Measurements from ENCODE around the gene GLP1R.

GLP1R gene

GRCh38 chr6:39107641-39108040, 59.1 kb downstream of the GLP1R start:
- no peaks in the 10 kb centered on the region for H3K4me1 ChIP-seq (ENCODE audit: insufficient read depth, low read length)
- H3K27ac ChIP-seq (ENCODE audit: low read length), result no peak overlapping the region
- H3K36me3 ChIP-seq (ENCODE audit: insufficient read depth, low read length), result peaks cover 38% of the 10 kb centered on the region
- H2AFZ ChIP-seq (ENCODE audit: low read depth, low read length), result no peak overlapping the region
- ATAC-seq (ENCODE audit: insufficient read depth, low read depth), result no peak
- no peak overlapping the region for H3K4me3 ChIP-seq (ENCODE audit: low read depth in 1 of 2, low read length in 2 of 2)
- H3K27me3 ChIP-seq (ENCODE audit: insufficient read depth, low read length, poor library complexity), result no peaks in the 10 kb centered on the region
- TF ChIP-seq EZH2 (IDR thresholded peaks at IDR 0.05; ENCODE audit: borderline replicate concordance, low read depth, low read length, severe bottlenecking) (no peak), CTCF (IDR thresholded peaks at IDR 0.05; ENCODE audit: borderline replicate concordance, extremely low read depth, low read length, poor library complexity, severe bottlenecking) (no peak)
- H3K9ac ChIP-seq (ENCODE audit: low read depth, low read length), result no peak overlapping the region
- no peaks in the 10 kb centered on the region; the same call in 1 of the 2 replicates for H4K20me1 ChIP-seq (ENCODE audit: insufficient read depth, low read length)
- no peak overlapping the region for H3K4me2 ChIP-seq (ENCODE audit: insufficient read depth, low read length)
- H3K9me3 ChIP-seq (ENCODE audit: insufficient read depth, low read length, severe bottlenecking), result no peaks in the 10 kb centered on the region
- DNase-seq, result no peak
- 0 out of 2 replicates have a peak, but pooled peaks cover 4% of the 10 kb centered on the region for H3K79me2 ChIP-seq (ENCODE audit: insufficient read depth, low read length)

- DNase-seq (no peak), ATAC-seq (ENCODE audit: insufficient read depth, low read depth) (no peak)
- no peak overlapping the region for H2AFZ ChIP-seq (ENCODE audit: low read depth, low read length)
- H3K4me2 ChIP-seq (ENCODE audit: insufficient read depth, low read length), result no peak overlapping the region
- TF ChIP-seq CTCF (IDR thresholded peaks at IDR 0.05; ENCODE audit: borderline replicate concordance, extremely low read depth, low read length, poor library complexity, severe bottlenecking), result no peak
- no peak for TF ChIP-seq EZH2 (IDR thresholded peaks at IDR 0.05; ENCODE audit: borderline replicate concordance, low read depth, low read length, severe bottlenecking)
- H3K9ac ChIP-seq (ENCODE audit: low read depth, low read length), result no peak overlapping the region
- no peaks in the 10 kb centered on the region; the same call in 1 of the 2 replicates for H4K20me1 ChIP-seq (ENCODE audit: insufficient read depth, low read length)
- no peaks in the 10 kb centered on the region for H3K27me3 ChIP-seq (ENCODE audit: insufficient read depth, low read length, poor library complexity)
- peaks cover under 1% of the 10 kb centered on the region; the same call in 1 of the 2 replicates for H3K4me1 ChIP-seq (ENCODE audit: insufficient read depth, low read length)
- H3K4me3 ChIP-seq (ENCODE audit: low read depth in 1 of 2, low read length in 2 of 2), result no peak overlapping the region
- H3K27ac ChIP-seq (ENCODE audit: low read length), result no peak overlapping the region
- H3K79me2 ChIP-seq (ENCODE audit: insufficient read depth, low read length), result 0 out of 2 replicates have a peak, but pooled peaks cover 4% of the 10 kb centered on the region
- no peaks in the 10 kb centered on the region for H3K9me3 ChIP-seq (ENCODE audit: insufficient read depth, low read length, severe bottlenecking)
- peaks cover 36% of the 10 kb centered on the region for H3K36me3 ChIP-seq (ENCODE audit: insufficient read depth, low read length)
Measured at GRCh38 chr6:39108041-39108839, 59.7 kb downstream of the GLP1R start.

GRCh38 chr6:39111280-39111679, 62.7 kb downstream of the GLP1R start:
- Histone ChIP-seq H3K4me1 (ENCODE audit: insufficient read depth, low read length) (peaks cover 20% of the 10 kb centered on the region), H3K4me3 (ENCODE audit: low read depth in 1 of 2, low read length in 2 of 2) (no peak overlapping the region), H3K79me2 (ENCODE audit: insufficient read depth, low read length) (0 out of 2 replicates have a peak, but pooled peaks cover 12% of the 10 kb centered on the region), H3K9me3 (ENCODE audit: insufficient read depth, low read length, severe bottlenecking) (no peaks in the 10 kb centered on the region), H3K27ac (ENCODE audit: low read length) (no peak overlapping the region), H3K27me3 (ENCODE audit: insufficient read depth, low read length, poor library complexity) (no peaks in the 10 kb centered on the region), H3K9ac (ENCODE audit: low read depth, low read length) (no peak overlapping the region), H4K20me1 (ENCODE audit: insufficient read depth, low read length) (no peaks in the 10 kb centered on the region; the same call in 1 of the 2 replicates), H3K36me3 (ENCODE audit: insufficient read depth, low read length) (peaks cover 22% of the 10 kb centered on the region), H2AFZ (ENCODE audit: low read depth, low read length) (no peak overlapping the region), H3K4me2 (ENCODE audit: insufficient read depth, low read length) (no peak overlapping the region)
- DNase-seq (no peak), ATAC-seq (ENCODE audit: insufficient read depth, low read depth) (no peak)
- TF ChIP-seq CTCF (IDR thresholded peaks at IDR 0.05; ENCODE audit: borderline replicate concordance, extremely low read depth, low read length, poor library complexity, severe bottlenecking), result no peak
- TF ChIP-seq EZH2 (IDR thresholded peaks at IDR 0.05; ENCODE audit: borderline replicate concordance, low read depth, low read length, severe bottlenecking), result no peak

Measured in DND-41 (cell line).